Activated gamma-delta T cell treated with anti-CD3 and anti-CD28 coated beads, Interleukin-2, amount 50 U/mL, for 16 hours (primary cell): ENCODE measurements around the gene CCDC136.
A peak's percentile ranks its signal among the peaks of the same experiment; 100 is the strongest.

Source experiments
- DNase-seq: peaks from one replicate; pipeline ENCODE4 v3.0.0-alpha.2; 2020; ENCODE audit warnings: low read depth

The CCDC136 gene

GRCh38 chr7:128791121-128791971, at the start of gene CCDC136:
Gene CCDC136, plus strand, starts transcription at chr7:128791968. Its CDS starts 444 bp downstream, at chr7:128792412.
- peak; percentile 63 for DNase-seq

DNA sequence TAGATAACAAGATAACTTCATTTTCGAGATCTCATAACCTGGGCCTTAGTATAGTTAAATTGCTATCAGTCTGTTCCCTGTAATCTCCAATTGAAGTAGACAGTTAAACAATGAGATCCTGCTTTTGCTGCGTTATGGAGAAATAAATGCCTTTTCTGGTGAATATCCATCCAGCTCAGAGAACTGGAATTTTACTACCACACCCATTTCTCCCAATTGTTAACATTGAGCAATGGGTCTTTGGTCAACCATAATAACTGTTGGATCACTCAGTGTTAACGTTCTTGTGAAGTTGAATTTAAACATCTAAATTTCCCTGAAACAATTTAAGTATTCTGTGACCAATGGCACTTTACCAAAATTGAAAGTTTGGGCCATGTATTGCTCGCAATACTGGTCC, 49.6 kb upstream of the CCDC136 start:
- no peak for DNase-seq

- DNase-seq = no peak
These were observed 48.5 kb upstream of the CCDC136 start for GRCh38 chr7:128743112-128743772.

- DNase-seq = no peak
These were observed 47.3 kb upstream of the CCDC136 start for GRCh38 chr7:128744366-128744905.

DNA sequence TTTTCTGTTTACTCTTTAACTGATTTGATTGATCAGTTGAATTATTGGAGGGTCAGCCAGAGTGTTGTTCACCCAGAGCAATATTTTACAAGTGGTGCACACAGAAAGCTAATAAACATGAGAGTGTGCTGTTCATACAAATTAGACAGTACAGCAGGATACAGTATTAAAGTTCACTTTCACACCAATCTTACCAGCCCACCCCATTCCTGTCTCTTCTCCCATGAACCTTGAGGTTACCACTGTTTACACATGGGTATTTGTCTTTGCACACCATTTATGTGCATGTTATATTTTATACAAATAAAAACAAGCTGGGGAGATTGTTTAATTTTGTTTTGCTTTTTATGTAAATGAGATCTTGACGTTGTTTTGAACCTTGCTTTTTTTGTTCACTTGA, 46.1 kb upstream of the CCDC136 start:
- DNase-seq = no peak

DNA sequence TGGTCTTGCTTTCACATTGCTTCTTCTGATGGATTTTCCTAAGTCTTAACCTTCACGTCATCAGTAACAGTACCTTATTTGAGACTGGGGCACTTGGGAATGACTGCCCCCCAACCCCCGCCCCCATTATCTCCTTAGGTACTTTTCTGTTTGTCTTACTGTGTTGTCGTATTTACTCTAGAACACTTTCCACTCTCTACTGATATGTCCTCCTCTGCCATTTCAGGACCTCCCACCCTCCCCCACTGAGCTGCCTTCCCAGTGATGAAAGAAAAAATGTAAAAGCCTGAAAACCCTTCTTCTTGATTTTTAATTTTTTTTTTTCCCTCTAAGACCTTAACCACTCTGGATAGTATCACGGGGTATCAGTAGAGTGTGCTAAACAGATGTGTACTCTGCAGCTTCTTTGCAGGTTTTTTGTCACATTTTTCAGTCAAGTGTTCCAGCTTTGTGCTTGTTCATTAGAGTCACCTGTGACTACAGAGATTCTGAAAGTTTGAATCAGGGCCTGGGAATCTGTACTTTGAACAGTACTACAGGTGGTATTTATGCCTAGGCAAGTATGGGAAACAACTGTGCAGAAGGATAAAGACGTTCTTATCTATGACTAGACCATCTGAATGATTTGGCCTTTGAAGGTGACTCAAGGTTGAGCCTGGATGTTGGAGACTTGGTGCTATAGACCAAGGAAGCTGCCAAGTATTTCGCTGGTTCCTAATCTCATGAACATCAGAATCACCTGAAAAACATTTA, 44.3 kb upstream of the CCDC136 start:
- no peak for DNase-seq

DNA sequence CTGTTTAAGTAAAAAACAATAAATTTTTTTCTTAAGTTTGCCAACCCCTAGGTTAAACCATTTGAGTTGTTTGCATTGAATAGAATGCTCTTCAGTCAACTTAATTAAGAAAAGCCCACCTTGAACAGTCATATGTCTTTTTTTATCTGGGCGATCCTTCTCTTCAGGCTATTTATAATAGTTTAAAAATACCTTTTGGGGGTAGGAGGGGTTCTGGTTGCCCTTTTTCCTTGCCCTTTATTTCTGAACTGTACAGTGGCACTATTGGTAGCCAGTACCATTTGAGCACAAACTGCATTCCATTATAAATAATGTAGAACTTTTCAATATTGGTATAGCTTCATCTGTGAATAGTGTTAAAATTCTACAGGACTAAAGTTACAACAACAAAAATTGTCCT, 39.5 kb upstream of the CCDC136 start:
- no peak for DNase-seq

- no peak for DNase-seq
These were observed 36.5 kb upstream of the CCDC136 start for GRCh38 chr7:128755075-128755818.

DNA sequence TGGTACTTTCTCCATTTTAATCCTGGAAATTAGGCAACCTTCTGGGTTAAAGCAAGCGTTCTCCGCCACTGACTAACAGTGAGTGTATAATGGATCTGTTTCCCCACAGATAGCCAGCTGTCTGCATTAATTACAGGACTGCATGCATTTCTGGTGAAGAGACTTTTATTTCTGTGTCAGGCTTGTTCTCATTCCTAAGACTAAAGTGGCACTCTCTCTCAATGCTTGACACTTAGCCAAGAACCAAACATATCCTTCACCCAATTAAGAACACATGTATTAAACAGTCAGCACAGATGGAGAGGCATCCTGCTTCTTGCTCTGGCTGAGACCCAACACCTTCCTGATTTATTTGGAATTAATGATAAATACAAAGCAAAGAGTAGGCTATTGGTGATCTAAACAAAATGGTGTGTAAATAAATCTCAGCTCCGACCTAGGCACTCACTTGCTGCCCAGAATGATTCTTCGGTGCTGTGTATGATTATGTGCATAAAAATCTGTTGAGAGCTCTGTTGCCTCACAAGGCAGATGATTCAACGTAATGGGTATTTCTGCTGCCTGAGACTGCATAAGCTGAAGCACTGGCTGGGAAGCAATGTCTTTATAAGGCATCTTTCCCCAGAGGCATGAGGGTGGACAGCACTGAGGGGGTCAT, 35.8 kb upstream of the CCDC136 start:
- DNase-seq = no peak

- DNase-seq = no peak
These were observed 34.6 kb upstream of the CCDC136 start for GRCh38 chr7:128757203-128757602.

GRCh38 chr7:128758553-128758952, 33.2 kb upstream of the CCDC136 start:
- no peak for DNase-seq

GRCh38 chr7:128759242-128759641, 32.5 kb upstream of the CCDC136 start:
- no peak for DNase-seq

DNA sequence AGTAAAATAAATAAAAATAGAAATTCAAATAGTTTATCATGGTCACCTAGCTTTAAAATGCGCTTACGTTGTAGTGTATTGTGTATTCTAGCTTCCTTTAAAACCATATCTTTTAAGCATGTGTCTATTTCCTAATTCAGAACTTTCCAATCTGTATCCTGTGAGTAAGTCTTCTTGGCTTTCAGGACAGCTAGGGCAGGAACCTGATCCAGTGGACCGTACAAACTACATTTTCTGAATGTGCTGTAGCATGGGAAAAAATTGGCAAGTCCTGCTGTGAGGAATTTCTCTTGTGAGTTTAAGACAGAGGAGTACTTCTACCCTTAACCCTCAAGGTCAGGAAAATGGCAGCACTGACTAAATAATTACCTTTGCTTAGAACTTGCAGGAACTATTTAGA, 28.2 kb upstream of the CCDC136 start:
- no peak for DNase-seq

DNA sequence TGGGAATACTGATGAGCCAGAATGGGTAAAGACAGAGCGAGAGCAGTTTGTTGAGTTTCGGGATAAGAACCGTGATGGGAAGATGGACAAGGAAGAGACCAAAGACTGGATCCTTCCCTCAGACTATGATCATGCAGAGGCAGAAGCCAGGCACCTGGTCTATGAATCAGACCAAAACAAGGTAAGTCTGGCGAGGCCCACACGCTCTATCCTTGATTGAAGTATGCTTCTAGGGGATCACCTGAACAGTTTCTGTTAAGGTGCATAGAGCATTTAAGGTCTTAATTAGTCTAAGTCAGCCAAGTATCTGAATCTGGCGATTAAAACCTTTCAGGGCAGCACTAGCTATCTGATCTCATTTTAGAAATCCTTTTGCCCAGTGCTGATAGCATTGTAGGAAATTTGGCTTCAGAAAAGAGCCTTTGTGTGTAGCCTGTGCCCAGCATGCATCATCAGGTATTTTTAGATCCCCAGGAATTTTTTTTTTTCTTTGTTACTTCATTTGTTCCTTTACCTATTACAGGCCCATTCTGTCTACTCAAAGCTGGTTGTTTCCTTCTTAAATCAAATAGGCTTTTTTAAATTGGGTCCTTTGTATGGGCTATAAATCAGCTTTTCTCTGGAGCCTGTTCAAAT, 24.2 kb upstream of the CCDC136 start:
- no peak for DNase-seq

DNA sequence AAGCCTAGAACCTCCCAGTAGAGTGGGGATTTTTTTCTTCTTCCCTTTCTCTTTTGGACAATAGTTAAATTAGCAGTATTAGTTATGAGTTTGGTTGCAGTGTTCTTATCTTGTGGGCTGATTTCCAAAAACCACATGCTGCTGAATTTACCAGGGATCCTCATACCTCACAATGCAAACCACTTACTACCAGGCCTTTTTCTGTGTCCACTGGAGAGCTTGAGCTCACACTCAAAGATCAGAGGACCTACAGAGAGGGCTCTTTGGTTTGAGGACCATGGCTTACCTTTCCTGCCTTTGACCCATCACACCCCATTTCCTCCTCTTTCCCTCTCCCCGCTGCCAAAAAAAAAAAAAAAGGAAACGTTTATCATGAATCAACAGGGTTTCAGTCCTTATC, 21.5 kb upstream of the CCDC136 start:
- no peak for DNase-seq

- no peak for DNase-seq
These were observed 18.2 kb upstream of the CCDC136 start for GRCh38 chr7:128773604-128774003.

GRCh38 chr7:128774029-128774689, 17.6 kb upstream of the CCDC136 start:
- DNase-seq = no peak

DNA sequence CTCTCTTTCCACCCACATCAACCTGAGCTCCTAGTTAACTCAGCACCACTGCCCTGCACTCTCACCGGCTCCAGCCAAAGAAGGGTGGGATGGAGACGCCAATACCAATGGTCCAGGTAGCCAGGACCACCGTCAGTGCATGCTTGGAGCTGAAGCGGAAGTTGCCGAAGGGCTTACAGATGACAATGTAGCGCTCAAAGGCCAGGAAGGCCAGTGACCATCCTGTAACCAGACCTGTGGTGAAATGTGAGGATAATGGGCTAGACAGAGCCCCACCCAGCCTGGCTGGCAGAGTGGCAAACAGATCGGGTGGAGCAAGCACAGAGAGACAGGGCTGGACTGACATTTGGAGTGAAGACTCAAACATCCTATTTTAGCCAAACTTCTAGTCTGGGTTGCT, 16.8 kb upstream of the CCDC136 start:
- no peak for DNase-seq

- DNase-seq = no peak
These were observed 15.9 kb upstream of the CCDC136 start, which contains the start of gene OPN1SW for GRCh38 chr7:128775744-128776474. Gene OPN1SW, minus strand, starts transcription at chr7:128775794. Its CDS starts 13 bp downstream, at chr7:128775781.
